OCI-LY7 (cell line): ENCODE results near the gene CITED2. TPM values are rescaled to one million over a fixed set of nuclear protein-coding genes. Genes with fewer than 3 reads are reported as not detected.

Source experiments
- BruUV-seq: library from RNA; stranded (reverse); fragments of 400-500 nt; replicated peaks from 2 replicates; lab custom pipeline; 2021; lab: Mats Ljungman, UMichigan
- CTCF ChIA-PET: fragments of 300-600 bp; sonication (Branson Sonifier 250); formaldehyde crosslinking; loops from one replicate; lab custom pipeline; 2022; ENCODE audit warnings: antibody characterized with exemption; ENCODE audit not compliant: unreplicated experiment; lab: Charles Lee
- POLR2A ChIA-PET: fragments of 300-600 bp; sonication (Branson Sonifier 250); formaldehyde crosslinking; loops from one replicate; lab custom pipeline; 2022; ENCODE audit warnings: antibody characterized with exemption; lab: Charles Lee
- DNase-seq: peaks from one replicate; pipeline ENCODE4 v3.0.0-alpha.2; 2015; ENCODE audit warnings: low spot score
- H2AFZ ChIP-seq: fragments of 200-600 bp; sonication (generic), shearing (Covaris generic); 2 replicates; pipeline ENCODE4 v1.6.1; 2014; ENCODE audit warnings: mild to moderate bottlenecking, antibody characterized with exemption, low read length, moderate library complexity
- H3K27ac ChIP-seq: fragments of 200-600 bp; sonication (generic); 2 replicates; pipeline ENCODE4 v1.5.1; 2014; ENCODE audit warnings: mixed run types, low read depth, mild to moderate bottlenecking, moderate library complexity, low read length, inconsistent platforms; ENCODE audit not compliant: poor library complexity, severe bottlenecking
- H3K36me3 ChIP-seq: fragments of 200-600 bp; sonication (generic); 2 replicates; pipeline ENCODE4 v1.6.1; 2014; ENCODE audit warnings: mild to moderate bottlenecking, antibody characterized with exemption, low read length, moderate library complexity, mixed read lengths; ENCODE audit not compliant: insufficient read depth
- H3K4me1 ChIP-seq: fragments of 200-600 bp; sonication (generic); 2 replicates; pipeline ENCODE4 v1.5.1; 2014; ENCODE audit warnings: mild to moderate bottlenecking, low read length; ENCODE audit not compliant: insufficient read depth, poor library complexity, severe bottlenecking
- H3K4me2 ChIP-seq: fragments of 200-600 bp; sonication (generic); 2 replicates; pipeline ENCODE4 v1.6.1; 2014; ENCODE audit warnings: mild to moderate bottlenecking, low read length
- H3K4me3 ChIP-seq: fragments of 200-600 bp; sonication (generic); 2 replicates; pipeline ENCODE4 v1.5.1; 2014; ENCODE audit warnings: mild to moderate bottlenecking, low read depth, low read length; ENCODE audit not compliant: poor library complexity, severe bottlenecking
- H3K79me2 ChIP-seq: fragments of 200-600 bp; sonication (generic); 2 replicates; pipeline ENCODE4 v1.6.1; 2016; ENCODE audit warnings: low read depth, mild to moderate bottlenecking, low read length, moderate library complexity, mixed read lengths; ENCODE audit not compliant: insufficient read depth
- H3K9me2 ChIP-seq: fragments of 200-600 bp; sonication (generic); 2 replicates; pipeline ENCODE4 v1.6.1; 2016; ENCODE audit warnings: mild to moderate bottlenecking, low read length, mixed read lengths; ENCODE audit not compliant: insufficient read depth
- H3K9me3 ChIP-seq: fragments of 200-600 bp; sonication (generic); 2 replicates; pipeline ENCODE4 v1.6.1; 2014; ENCODE audit warnings: mild to moderate bottlenecking, mixed run types, low read length, mixed read lengths
- H4K20me1 ChIP-seq: fragments of 200-600 bp; sonication (generic); 2 replicates; pipeline ENCODE4 v1.6.1; 2014; ENCODE audit warnings: mild to moderate bottlenecking, antibody characterized with exemption, low read length, moderate library complexity, mixed read lengths; ENCODE audit not compliant: insufficient read depth
- EZH2phosphoT487 ChIP-seq: fragments of 200-600 bp; sonication (generic); IDR thresholded peaks from 2 replicates; pipeline ENCODE4 v1.6.1; 2018; ENCODE audit warnings: low read depth, borderline replicate concordance, mild to moderate bottlenecking, mixed run types, antibody characterized with exemption, low read length, moderate library complexity, mixed read lengths
- intact Hi-C: fragments of 100-400 bp; cut with micrococcal nuclease; formaldehyde crosslinking; loops from one replicate; pipeline ENCODE4 v1.10.0; 2022; ENCODE audit not compliant: unreplicated experiment
- total RNA-seq, 2 experiments: library from RNA; depleted of rRNA in 1 of 2; stranded (reverse); fragments of >200 nt in 1 of 2; shearing (Covaris generic) in 1 of 2; gene quantifications; 2 replicates each; pipeline ENCODE4 v1.2.3, GENCODE V29; 2014 to 2022
- TF ChIP-seq, protein P1 (sequence below): fragments of 200-600 bp; sonication (generic); conservative IDR thresholded peaks from 2 replicates; pipeline ENCODE4 v1.5.1; 2014; ENCODE audit warnings: mild to moderate bottlenecking, antibody characterized with exemption, low read length, moderate library complexity, mixed read lengths

Gene CITED2
- total RNA-seq, 2 experiments from 2014 or later: 35.0 to 40.1 TPM

DNA sequence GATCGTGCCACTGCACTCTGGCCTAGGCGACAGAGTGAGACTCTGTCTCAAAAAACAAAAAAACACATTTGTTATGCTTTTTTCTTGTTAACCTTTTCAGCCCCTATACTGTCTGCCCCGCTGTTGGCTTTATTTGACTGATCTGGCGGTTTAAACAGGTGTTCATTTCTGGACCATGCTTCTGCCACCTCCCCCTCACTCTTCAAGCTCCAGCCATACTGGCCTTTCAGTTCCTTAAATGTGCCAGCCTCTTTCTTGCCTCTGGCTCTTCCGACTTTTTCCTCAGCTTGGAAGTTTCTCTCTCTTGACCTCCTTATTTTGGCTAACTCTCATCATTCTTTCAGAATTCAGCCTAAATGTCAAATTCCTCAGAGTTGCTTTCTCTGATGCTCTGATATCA is 47.4 kb downstream of the CITED2 start:
- ChIA-PET POLR2A (interaction anchor here (0.7 to 10.7 kb wide), 14 partner anchors 9 to 207 kb away, joined by 3 to 132 read pairs (median 4); partner anchors contain the start of genes CITED2 and TXLNB), CTCF (no interaction called here)
- H3K4me2 ChIP-seq: peak overlapping the region; percentile 65
- peaks cover 25% of the 10 kb centered on the region for H3K9me3 ChIP-seq
- no peak for TF ChIP-seq EZH2phosphoT487
- TF ChIP-seq, protein P1, sequence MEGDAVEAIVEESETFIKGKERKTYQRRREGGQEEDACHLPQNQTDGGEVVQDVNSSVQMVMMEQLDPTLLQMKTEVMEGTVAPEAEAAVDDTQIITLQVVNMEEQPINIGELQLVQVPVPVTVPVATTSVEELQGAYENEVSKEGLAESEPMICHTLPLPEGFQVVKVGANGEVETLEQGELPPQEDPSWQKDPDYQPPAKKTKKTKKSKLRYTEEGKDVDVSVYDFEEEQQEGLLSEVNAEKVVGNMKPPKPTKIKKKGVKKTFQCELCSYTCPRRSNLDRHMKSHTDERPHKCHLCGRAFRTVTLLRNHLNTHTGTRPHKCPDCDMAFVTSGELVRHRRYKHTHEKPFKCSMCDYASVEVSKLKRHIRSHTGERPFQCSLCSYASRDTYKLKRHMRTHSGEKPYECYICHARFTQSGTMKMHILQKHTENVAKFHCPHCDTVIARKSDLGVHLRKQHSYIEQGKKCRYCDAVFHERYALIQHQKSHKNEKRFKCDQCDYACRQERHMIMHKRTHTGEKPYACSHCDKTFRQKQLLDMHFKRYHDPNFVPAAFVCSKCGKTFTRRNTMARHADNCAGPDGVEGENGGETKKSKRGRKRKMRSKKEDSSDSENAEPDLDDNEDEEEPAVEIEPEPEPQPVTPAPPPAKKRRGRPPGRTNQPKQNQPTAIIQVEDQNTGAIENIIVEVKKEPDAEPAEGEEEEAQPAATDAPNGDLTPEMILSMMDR: no peak
- intact Hi-C loops: loop anchor here (2.0 to 5.0 kb wide), 2 partner anchors 35 to 56 kb away; no protein-coding TSS in a partner anchor
- peaks cover 78% of the 10 kb centered on the region for H3K4me1 ChIP-seq
- H4K20me1 ChIP-seq: no peaks in the 10 kb centered on the region
- peak overlapping the region; percentile 73; the same call in 1 of the 2 replicates for H2AFZ ChIP-seq
- H3K4me3 ChIP-seq: peak overlapping the region; percentile 48
- peak overlapping the region; percentile 97 for H3K27ac ChIP-seq
- peaks cover 5% of the 10 kb centered on the region; the same call in 1 of the 2 replicates for H3K79me2 ChIP-seq
- DNase-seq: peak; percentile 92
- BruUV-seq: no TSS peak
- no peaks in the 10 kb centered on the region for H3K9me2 ChIP-seq
- H3K36me3 ChIP-seq: peaks cover 34% of the 10 kb centered on the region

DNA sequence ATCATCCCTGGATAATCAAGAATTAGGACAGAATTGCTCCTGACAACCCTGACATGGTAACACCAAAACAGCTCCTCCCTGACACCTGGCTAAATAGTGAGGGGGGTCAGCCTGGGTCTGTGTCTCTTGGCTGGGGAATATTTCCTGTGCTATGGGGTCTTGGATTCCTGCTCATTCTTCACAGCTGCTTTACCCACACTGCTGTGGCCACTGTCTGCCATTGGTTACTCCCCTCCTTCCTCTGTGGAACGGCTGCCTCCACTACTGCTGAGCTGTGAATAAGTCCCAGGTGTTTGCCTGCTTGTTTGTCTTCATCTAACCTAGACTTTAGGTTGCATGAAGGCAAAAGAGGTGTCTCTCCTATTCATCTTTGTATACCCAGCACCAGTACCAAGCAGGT is 48.8 kb downstream of the CITED2 start:
- peak overlapping the region; percentile 73; the same call in 1 of the 2 replicates for H2AFZ ChIP-seq
- H3K27ac ChIP-seq: peak overlapping the region; percentile 97
- intact Hi-C loops: loop anchor here (1.0 to 5.0 kb wide), 4 partner anchors 34 to 55 kb away; partner anchors contain the start of gene TXLNB
- H3K4me2 ChIP-seq: peak overlapping the region; percentile 65
- H3K9me3 ChIP-seq: peaks cover 25% of the 10 kb centered on the region
- TF ChIP-seq EZH2phosphoT487: no peak
- TF ChIP-seq, protein P1: no peak
- H4K20me1 ChIP-seq: no peaks in the 10 kb centered on the region
- BruUV-seq: no TSS peak
- peak; percentile 69 for DNase-seq
- peak overlapping the region; percentile 43 for H3K4me3 ChIP-seq
- H3K9me2 ChIP-seq: no peaks in the 10 kb centered on the region
- peaks cover 5% of the 10 kb centered on the region; the same call in 1 of the 2 replicates for H3K79me2 ChIP-seq
- ChIA-PET POLR2A (interaction anchor here (0.6 to 10.7 kb wide), 13 partner anchors 9 to 62 kb away, joined by 3 to 132 read pairs (median 5); partner anchors contain the start of genes CITED2 and TXLNB), CTCF (no interaction called here)
- peaks cover 41% of the 10 kb centered on the region for H3K36me3 ChIP-seq
- peaks cover 87% of the 10 kb centered on the region for H3K4me1 ChIP-seq

DNA sequence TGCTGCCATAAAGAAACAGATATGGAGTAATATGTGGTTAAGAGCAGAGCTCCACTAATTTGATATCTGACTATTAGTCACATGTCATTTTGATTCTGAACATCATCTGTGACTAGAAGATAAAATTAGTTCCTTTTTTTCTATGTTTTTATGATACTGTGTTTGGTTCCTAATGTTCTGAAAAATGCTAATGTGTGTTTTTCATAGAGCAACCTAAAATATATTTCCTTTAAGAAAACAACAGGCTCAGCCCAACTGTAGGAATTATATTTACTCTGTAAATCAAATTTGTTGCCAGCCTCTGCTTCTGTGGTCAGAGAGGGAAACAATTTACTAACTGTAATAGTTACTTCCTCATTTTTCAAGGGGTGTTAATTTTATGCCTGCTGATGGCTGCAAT is 49.3 kb downstream of the CITED2 start:
- Histone ChIP-seq H3K9me2 (no peaks in the 10 kb centered on the region), H3K9me3 (peaks cover 25% of the 10 kb centered on the region), H3K27ac (peak overlapping the region; percentile 97), H3K4me3 (peak overlapping the region; percentile 43), H4K20me1 (no peaks in the 10 kb centered on the region), H3K36me3 (peaks cover 45% of the 10 kb centered on the region), H2AFZ (peak overlapping the region; percentile 73), H3K4me2 (peak overlapping the region; percentile 65), H3K4me1 (peaks cover 86% of the 10 kb centered on the region), H3K79me2 (peaks cover 5% of the 10 kb centered on the region; the same call in 1 of the 2 replicates)
- BruUV-seq: no TSS peak
- CTCF ChIA-PET: no interaction called here
- POLR2A ChIA-PET: interaction anchor here (0.6 to 10.7 kb wide), 12 partner anchors 9 to 141 kb away, joined by 3 to 132 read pairs (median 6); partner anchors contain the start of genes CITED2 and TXLNB
- intact Hi-C loops: loop anchor here (1.0 to 5.0 kb wide), 3 partner anchors 34 to 50 kb away; partner anchors contain the start of gene TXLNB
- TF ChIP-seq, protein P1: no peak
- TF ChIP-seq EZH2phosphoT487: no peak
- peak; percentile 61 for DNase-seq
